Measurements from ENCODE around the gene IFT74. TPM values are rescaled to one million over a fixed set of nuclear protein-coding genes. Genes with fewer than 3 reads are reported as not detected.

Gene IFT74
- total RNA-seq: 16.0 TPM

- intact Hi-C loops (cut with DNase I): loop anchor here (10.0 kb wide), 1 partner anchor 619 kb away; the partner anchor contains the start of gene C9orf72
- peak in 1 of 2 donors; percentile 98 for DNase-seq (ENCODE audit: extremely low spot score in 2 of 2)
Observed at GRCh38 chr9:26955921-26956859, at the start of gene IFT74. Gene IFT74, plus strand, starts transcription at chr9:26956412. Its CDS starts 5,556 bp downstream, at chr9:26961968.

GRCh38 chr9:26913138-26913668 lies 43.0 kb upstream of the IFT74 start:
- no peaks in the 10 kb centered on the region for H3K9me3 ChIP-seq
- TF ChIP-seq POLR2AphosphoS5 (IDR thresholded peaks at IDR 0.05; ENCODE audit: insufficient read depth in 1 of 2, low read depth in 1 of 2) (no peak), CTCF (IDR thresholded peaks at IDR 0.05) (no peak), POLR2A (IDR thresholded peaks at IDR 0.05) (no peak)
- peaks cover 0 to 38% of the 10 kb centered on the region in 2 donors for H3K36me3 ChIP-seq
- intact Hi-C loops (cut with DNase I): no loop called here
- no peaks in the 10 kb centered on the region for H3K27me3 ChIP-seq
- no peak overlapping the region for H3K27ac ChIP-seq
- DNase-seq (ENCODE audit: extremely low spot score in 2 of 2): no peak
- H3K4me3 ChIP-seq: no peak overlapping the region
- H3K4me1 ChIP-seq: no peaks in the 10 kb centered on the region

More at GRCh38 chr9:26955921-26956859, at the start of gene IFT74:
- Histone ChIP-seq H3K27me3 (no peaks in the 10 kb centered on the region), H3K9me3 (no peaks in the 10 kb centered on the region), H3K4me1 (peaks cover 9% of the 10 kb centered on the region), H3K4me3 (peak within 1 kb of the TSS; percentile 58 to 78), H3K27ac (peak within 1 kb of the TSS; percentile 78), H3K36me3 (no peaks in the 10 kb centered on the region)
- TF ChIP-seq CTCF (IDR thresholded peaks at IDR 0.05) (no peak), POLR2AphosphoS5 (IDR thresholded peaks at IDR 0.05; ENCODE audit: insufficient read depth in 1 of 2, low read depth in 1 of 2) (peak; percentile 82 to 90), POLR2A (IDR thresholded peaks at IDR 0.05) (no peak)

- no peak overlapping the region for H3K27ac ChIP-seq
- H3K4me3 ChIP-seq: no peak overlapping the region
- no peaks in the 10 kb centered on the region for H3K4me1 ChIP-seq
- no peak for TF ChIP-seq POLR2AphosphoS5 (IDR thresholded peaks at IDR 0.05; ENCODE audit: insufficient read depth in 1 of 2, low read depth in 1 of 2)
- TF ChIP-seq CTCF (IDR thresholded peaks at IDR 0.05): no peak
- no peak for TF ChIP-seq POLR2A (IDR thresholded peaks at IDR 0.05)
- intact Hi-C loops (cut with DNase I): no loop called here
- peaks cover 0 to 69% of the 10 kb centered on the region in 2 donors for H3K36me3 ChIP-seq
- H3K9me3 ChIP-seq: no peaks in the 10 kb centered on the region
- H3K27me3 ChIP-seq: no peaks in the 10 kb centered on the region
- DNase-seq (ENCODE audit: extremely low spot score in 2 of 2): no peak
Observed at GRCh38 chr9:26919698-26920097, 36.5 kb upstream of the IFT74 start.

- H3K4me3 ChIP-seq: no peak overlapping the region
- no peak overlapping the region for H3K27ac ChIP-seq
- no peaks in the 10 kb centered on the region for H3K4me1 ChIP-seq
- H3K36me3 ChIP-seq: peaks cover 0 to 62% of the 10 kb centered on the region in 2 donors
- DNase-seq (ENCODE audit: extremely low spot score in 2 of 2): no peak
- no peak for TF ChIP-seq POLR2AphosphoS5 (IDR thresholded peaks at IDR 0.05; ENCODE audit: insufficient read depth in 1 of 2, low read depth in 1 of 2)
- no peak for TF ChIP-seq POLR2A (IDR thresholded peaks at IDR 0.05)
- TF ChIP-seq CTCF (IDR thresholded peaks at IDR 0.05): no peak
- H3K27me3 ChIP-seq: no peaks in the 10 kb centered on the region
- intact Hi-C loops (cut with DNase I): no loop called here
- H3K9me3 ChIP-seq: no peaks in the 10 kb centered on the region
Observed at GRCh38 chr9:26925609-26926008, 30.6 kb upstream of the IFT74 start.

Data from vagina (tissue), 2 donors.